Suprapubic skin (tissue), 4 donors: ENCODE data around the gene RIPOR3. TPM values are rescaled to one million over a fixed set of nuclear protein-coding genes. Genes with fewer than 3 reads are reported as not detected.

Source experiments
- DNase-seq, 2 donors: peaks; one replicate each; pipeline ENCODE4 v3.0.0-alpha.2; 2019; ENCODE audit warnings: low spot score in 2 of 2
- H3K27ac ChIP-seq: fragments of 200-600 bp; sonication (generic); one replicate; pipeline ENCODE4 v1.5.1; 2019
- H3K27me3 ChIP-seq: fragments of 200-600 bp; sonication (generic); one replicate; pipeline ENCODE4 v1.5.1; 2019
- H3K36me3 ChIP-seq: fragments of 200-600 bp; sonication (generic); one replicate; pipeline ENCODE4 v1.5.1; 2019
- H3K4me1 ChIP-seq: fragments of 200-600 bp; sonication (generic); one replicate; pipeline ENCODE4 v1.5.1; 2019
- H3K4me3 ChIP-seq: fragments of 200-600 bp; sonication (generic); one replicate; pipeline ENCODE4 v1.5.1; 2019; ENCODE audit warnings: mild to moderate bottlenecking
- H3K9me3 ChIP-seq: fragments of 200-600 bp; sonication (generic); one replicate; pipeline ENCODE4 v1.5.1; 2019
- EP300 ChIP-seq: sonication (generic); formaldehyde crosslinking; IDR thresholded peaks from one replicate; pipeline ENCODE4 v1.6.1; 2017; ENCODE audit warnings: antibody characterized with exemption
- POLR2A ChIP-seq, 2 donors: fragments of 450-650 bp; IDR thresholded peaks; one replicate each; pipeline ENCODE4 v1.6.1; 2017; ENCODE audit warnings: antibody characterized with exemption in 2 of 2, mild to moderate bottlenecking in 2 of 2, moderate library complexity in 2 of 2
- POLR2AphosphoS5 ChIP-seq, 3 donors: sonication (generic); formaldehyde crosslinking; IDR thresholded peaks; one replicate each; pipeline ENCODE4 v1.6.1; 2017; ENCODE audit warnings: antibody characterized with exemption in 3 of 3
- WGBS: methylation state at CpG from one replicate; pipeline ENCODE4 v1.1.5; 2018; 5-methylcytosine and 5-hydroxymethylcytosine counted together
- total RNA-seq, 4 donors: library from RNA; depleted of rRNA; stranded (reverse); fragments of >200 nt; gene quantifications; one replicate each; pipeline ENCODE4 v1.1.0, GENCODE V29; 2016
- TF ChIP-seq, protein P1 (sequence below), 2 donors: fragments of 200-600 bp in 1 of 2; fragments of 450-650 bp in 1 of 2; sonication (generic) in 1 of 2; IDR thresholded peaks; one replicate each; pipeline ENCODE4 v1.5.1; 2016 to 2019; ENCODE audit warnings: antibody characterized with exemption in 2 of 2, mild to moderate bottlenecking in 1 of 2, moderate library complexity in 1 of 2

RIPOR3 gene
- total RNA-seq, 4 donors from 2014 or later = 3.3 to 10.1 (median 5.3) TPM

DNA sequence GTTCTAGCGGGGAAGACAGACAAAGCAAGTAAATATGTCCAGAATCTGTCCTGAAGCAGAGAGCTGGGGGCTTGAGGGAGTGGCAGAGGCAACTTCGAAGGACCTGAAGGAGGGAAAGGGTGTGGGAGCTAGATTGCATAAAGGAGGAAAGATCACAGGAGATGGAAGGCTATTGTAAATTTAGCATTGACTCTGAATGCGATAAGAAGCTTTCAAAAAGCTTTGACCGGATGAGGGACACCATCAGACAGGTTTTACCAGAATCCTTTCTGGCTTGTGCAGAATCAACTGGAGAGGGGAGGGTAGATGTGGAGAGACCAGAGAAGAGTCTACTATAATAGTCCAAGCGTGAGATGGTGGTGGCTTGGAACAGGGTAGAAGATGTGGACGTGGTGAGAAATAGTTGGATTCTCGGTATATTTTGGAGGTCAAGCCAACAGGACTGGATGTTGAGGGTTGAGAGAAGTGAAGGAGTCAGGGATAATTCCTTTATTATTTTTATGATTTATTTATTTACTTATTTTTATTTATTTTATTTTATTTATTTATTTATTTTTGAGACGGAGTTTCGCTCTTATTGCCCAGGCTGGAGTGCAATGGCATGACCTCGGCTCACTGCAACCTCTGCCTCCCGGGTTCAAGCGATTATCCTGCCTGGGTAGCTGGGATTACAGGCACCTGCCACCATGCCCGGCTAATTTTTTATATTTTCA, 19.9 kb upstream of the RIPOR3 start:
- TF ChIP-seq POLR2AphosphoS5 (IDR thresholded peaks at IDR 0.05) (no peak), POLR2A (IDR thresholded peaks at IDR 0.05) (no peak), EP300 (no peak)
- TF ChIP-seq, protein P1, sequence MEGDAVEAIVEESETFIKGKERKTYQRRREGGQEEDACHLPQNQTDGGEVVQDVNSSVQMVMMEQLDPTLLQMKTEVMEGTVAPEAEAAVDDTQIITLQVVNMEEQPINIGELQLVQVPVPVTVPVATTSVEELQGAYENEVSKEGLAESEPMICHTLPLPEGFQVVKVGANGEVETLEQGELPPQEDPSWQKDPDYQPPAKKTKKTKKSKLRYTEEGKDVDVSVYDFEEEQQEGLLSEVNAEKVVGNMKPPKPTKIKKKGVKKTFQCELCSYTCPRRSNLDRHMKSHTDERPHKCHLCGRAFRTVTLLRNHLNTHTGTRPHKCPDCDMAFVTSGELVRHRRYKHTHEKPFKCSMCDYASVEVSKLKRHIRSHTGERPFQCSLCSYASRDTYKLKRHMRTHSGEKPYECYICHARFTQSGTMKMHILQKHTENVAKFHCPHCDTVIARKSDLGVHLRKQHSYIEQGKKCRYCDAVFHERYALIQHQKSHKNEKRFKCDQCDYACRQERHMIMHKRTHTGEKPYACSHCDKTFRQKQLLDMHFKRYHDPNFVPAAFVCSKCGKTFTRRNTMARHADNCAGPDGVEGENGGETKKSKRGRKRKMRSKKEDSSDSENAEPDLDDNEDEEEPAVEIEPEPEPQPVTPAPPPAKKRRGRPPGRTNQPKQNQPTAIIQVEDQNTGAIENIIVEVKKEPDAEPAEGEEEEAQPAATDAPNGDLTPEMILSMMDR (IDR thresholded peaks at IDR 0.05) = no peak
- H3K27ac ChIP-seq = no peak overlapping the region
- WGBS = 89% methylated on average over 13 of the region's 13 CpGs

DNA sequence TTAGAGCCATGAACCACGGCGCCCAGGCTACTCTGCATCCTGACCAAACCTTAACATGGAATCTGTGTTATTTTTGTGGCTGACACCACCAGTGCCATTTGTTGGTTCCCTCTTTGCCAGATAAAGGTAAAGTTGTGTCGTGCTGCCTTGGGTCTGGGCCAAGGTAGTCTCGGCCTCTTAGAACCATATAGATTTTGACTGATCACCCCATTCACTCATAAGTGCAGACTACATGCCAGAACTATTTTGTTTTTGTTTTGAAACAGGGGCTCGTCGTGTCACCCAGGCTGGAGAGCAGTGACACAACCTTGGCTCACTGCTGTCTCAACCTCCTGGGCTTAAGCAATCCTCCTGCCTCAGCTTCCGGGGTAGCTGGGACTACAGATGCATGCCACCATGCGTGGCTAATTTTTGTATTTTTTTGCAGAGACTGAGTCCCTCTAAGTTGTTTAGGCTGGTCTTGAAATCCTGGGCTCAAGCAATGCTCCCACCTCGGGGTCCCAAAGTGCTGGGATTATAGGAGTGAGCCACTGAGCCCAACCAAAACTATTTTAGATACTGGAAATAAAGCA, 19.2 kb upstream of the RIPOR3 start:
- Histone ChIP-seq H3K36me3 (no peaks in the 10 kb centered on the region), H3K4me3 (no peak overlapping the region), H3K27me3 (peaks cover 6% of the 10 kb centered on the region), H3K4me1 (peaks cover 2% of the 10 kb centered on the region), H3K9me3 (no peaks in the 10 kb centered on the region), H3K27ac (no peak overlapping the region)
- TF ChIP-seq, protein P1 (IDR thresholded peaks at IDR 0.05) = no peak
- no peak for TF ChIP-seq POLR2A (IDR thresholded peaks at IDR 0.05)
- TF ChIP-seq EP300 = no peak
- no peak for TF ChIP-seq POLR2AphosphoS5 (IDR thresholded peaks at IDR 0.05)
- no peak for DNase-seq
- WGBS = 65% methylated on average over 9 of the region's 9 CpGs

More for the DNA sequence above, 19.9 kb upstream of the RIPOR3 start:
- H3K9me3 ChIP-seq = no peaks in the 10 kb centered on the region
- no peak for DNase-seq
- H3K36me3 ChIP-seq = no peaks in the 10 kb centered on the region
- H3K4me3 ChIP-seq = no peak overlapping the region
- peaks cover 2% of the 10 kb centered on the region for H3K27me3 ChIP-seq
- H3K4me1 ChIP-seq = peaks cover 2% of the 10 kb centered on the region

DNA sequence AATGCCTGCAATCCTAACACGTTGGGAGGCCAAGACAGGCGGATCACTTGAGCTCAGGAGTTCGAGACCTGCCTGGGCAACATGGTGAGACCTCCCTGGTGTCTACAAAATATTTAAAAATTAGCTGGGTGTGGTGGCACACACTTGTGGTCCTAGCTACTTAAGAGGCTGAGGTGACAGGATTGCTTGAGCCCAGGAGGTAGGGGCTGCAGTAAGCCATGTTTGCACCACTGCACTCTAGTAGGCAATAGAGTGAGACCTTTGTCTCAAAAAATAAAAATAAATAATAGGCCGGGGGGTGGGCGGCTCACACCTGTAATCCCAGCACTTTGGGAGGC, 18.3 kb upstream of the RIPOR3 start:
- TF ChIP-seq, protein P1 (IDR thresholded peaks at IDR 0.05) = no peak
- no peak for TF ChIP-seq POLR2A (IDR thresholded peaks at IDR 0.05)
- no peak for TF ChIP-seq POLR2AphosphoS5 (IDR thresholded peaks at IDR 0.05)
- no peak for TF ChIP-seq EP300
- H3K4me3 ChIP-seq = no peak overlapping the region
- H3K36me3 ChIP-seq = no peaks in the 10 kb centered on the region
- peaks cover 2% of the 10 kb centered on the region for H3K4me1 ChIP-seq
- no peak overlapping the region for H3K27ac ChIP-seq
- H3K9me3 ChIP-seq = no peaks in the 10 kb centered on the region
- WGBS = 55% methylated on average over 5 of the region's 5 CpGs
- DNase-seq = no peak
- peaks cover 9% of the 10 kb centered on the region for H3K27me3 ChIP-seq

DNA sequence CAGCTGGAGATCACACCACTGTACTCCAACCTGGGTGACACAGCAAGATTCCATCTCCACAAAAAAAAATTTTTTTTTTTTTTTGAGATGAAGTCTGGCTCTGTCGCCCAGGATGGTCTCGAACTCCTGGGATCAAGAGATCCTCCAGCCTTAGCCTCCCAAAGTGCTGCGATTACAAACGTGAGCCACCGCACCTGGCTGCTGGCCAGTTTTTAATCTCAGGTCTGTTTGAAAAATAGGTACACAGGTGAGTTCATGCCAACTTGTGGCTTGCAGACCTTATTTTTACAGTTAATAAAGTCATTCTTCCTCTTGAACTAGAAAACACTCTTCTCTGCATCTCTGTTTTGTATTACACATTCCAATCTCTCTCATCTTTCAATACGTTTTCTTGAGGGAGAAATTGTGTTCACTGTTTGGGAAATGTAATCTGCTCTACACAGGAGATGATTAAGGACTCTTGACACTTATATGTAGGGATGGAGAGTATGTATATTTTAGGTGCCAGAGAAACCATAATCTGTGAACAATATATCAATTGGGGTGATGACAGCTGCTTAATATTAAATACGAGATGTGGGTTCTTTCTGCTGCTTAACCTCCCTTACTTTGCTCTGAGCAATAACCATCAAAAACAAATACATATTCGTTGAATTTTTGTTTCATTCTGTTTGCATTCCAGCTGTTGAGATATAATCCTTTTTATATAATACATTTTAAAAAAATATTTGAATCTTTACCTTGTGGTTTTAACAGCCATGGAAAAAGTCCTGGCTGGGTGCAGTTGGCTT, 17.7 kb upstream of the RIPOR3 start:
- H3K4me3 ChIP-seq = no peak overlapping the region
- TF ChIP-seq, protein P1 (IDR thresholded peaks at IDR 0.05) = no peak
- no peak for TF ChIP-seq POLR2AphosphoS5 (IDR thresholded peaks at IDR 0.05)
- TF ChIP-seq EP300 = no peak
- no peak for TF ChIP-seq POLR2A (IDR thresholded peaks at IDR 0.05)
- peaks cover 9% of the 10 kb centered on the region for H3K27me3 ChIP-seq
- H3K9me3 ChIP-seq = no peaks in the 10 kb centered on the region
- WGBS = 50% methylated on average over 8 of the region's 8 CpGs
- no peak overlapping the region for H3K27ac ChIP-seq
- DNase-seq = no peak
- H3K4me1 ChIP-seq = peaks cover 2% of the 10 kb centered on the region
- no peaks in the 10 kb centered on the region for H3K36me3 ChIP-seq

DNA sequence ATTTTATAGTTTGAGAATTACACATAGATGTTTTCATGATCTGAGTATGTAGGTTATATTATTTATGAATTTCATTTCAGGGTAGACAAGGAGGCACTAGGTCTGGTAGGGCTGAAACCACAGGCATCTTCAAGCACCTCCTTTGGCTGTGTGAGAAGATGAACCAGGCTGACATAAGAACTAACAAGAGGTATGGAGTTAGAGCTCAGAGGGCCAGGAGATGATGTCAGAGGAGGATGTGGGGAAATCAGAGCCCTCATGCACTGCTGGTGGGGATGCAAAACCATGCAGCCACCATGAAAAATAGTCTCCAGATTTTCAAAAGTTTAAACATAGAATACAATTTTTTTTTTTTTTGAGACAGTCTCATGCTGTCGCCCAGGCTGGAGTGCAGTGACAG, 13.6 kb upstream of the RIPOR3 start:
- 94% methylated on average over 1 of the region's 1 CpG for WGBS
- H3K36me3 ChIP-seq = no peaks in the 10 kb centered on the region

More for the DNA sequence above, 13.6 kb upstream of the RIPOR3 start:
- H3K4me1 ChIP-seq = peaks cover 2% of the 10 kb centered on the region
- TF ChIP-seq POLR2A (IDR thresholded peaks at IDR 0.05) (no peak), POLR2AphosphoS5 (IDR thresholded peaks at IDR 0.05) (no peak), EP300 (no peak)
- TF ChIP-seq, protein P1 (IDR thresholded peaks at IDR 0.05) = no peak
- no peaks in the 10 kb centered on the region for H3K9me3 ChIP-seq
- DNase-seq = no peak
- H3K4me3 ChIP-seq = no peak overlapping the region
- H3K27ac ChIP-seq = no peak overlapping the region
- peaks cover 9% of the 10 kb centered on the region for H3K27me3 ChIP-seq
